IPS-18c (cell line): Measurements from ENCODE around the gene DHX15.

ENCODE experiments used
- H3K4me3 ChIP-seq: 2 replicates; pipeline ENCODE4 v1.7.0; 2013; ENCODE audit warnings: low read depth, mild to moderate bottlenecking, low read length, moderate library complexity; ENCODE audit not compliant: insufficient read depth
- H3K9me3 ChIP-seq: one replicate; pipeline ENCODE4 v1.6.1; 2013; ENCODE audit warnings: mild to moderate bottlenecking, low read length, moderate library complexity; ENCODE audit not compliant: control insufficient read depth, insufficient read depth

The DHX15 gene

DNA sequence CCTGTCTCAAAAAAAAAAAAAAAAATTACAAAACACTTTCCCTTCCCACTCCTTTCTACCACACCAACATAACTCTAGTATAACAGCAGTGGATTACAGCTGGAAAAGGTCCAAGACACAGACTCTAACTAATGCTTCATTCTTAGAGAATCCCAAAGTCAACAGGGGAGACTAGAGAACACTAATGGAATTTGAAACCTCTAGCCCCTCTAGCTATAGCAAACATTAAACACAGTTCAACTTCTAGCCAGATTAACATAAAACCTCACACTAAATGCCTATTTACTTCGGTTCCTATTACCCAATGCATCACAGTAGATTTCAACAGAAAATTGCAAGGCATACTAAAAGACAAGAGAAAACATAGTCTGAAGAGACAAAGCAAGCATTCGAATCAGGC is 10.5 kb upstream of the DHX15 start:
- no peak overlapping the region for H3K4me3 ChIP-seq
- peaks cover 3% of the 10 kb centered on the region for H3K9me3 ChIP-seq

DNA sequence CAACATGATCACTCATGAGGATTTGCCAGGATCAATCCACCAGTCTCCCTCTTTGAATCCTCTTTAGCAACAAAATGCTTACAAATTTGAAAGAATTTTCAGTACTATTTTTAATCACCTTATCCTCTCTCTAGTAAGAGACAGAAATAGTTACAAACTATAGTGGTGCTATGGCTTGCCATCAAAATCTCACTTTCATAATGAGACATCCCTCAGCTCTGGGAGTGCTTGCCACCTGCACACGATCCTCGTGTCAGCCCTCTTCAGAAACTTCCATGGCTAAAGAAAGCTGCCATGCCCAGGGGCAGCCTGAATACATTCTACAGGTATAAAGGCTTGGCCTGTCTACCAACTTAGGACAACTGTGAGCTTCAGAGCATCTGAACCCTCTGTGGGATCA is 5.1 kb upstream of the DHX15 start:
- no peaks in the 10 kb centered on the region for H3K9me3 ChIP-seq
- H3K4me3 ChIP-seq: no peak overlapping the region

- H3K9me3 ChIP-seq: no peaks in the 10 kb centered on the region
- no peak overlapping the region for H3K4me3 ChIP-seq
Measured at GRCh38 chr4:24588216-24588954, 4.0 kb upstream of the DHX15 start.

DNA sequence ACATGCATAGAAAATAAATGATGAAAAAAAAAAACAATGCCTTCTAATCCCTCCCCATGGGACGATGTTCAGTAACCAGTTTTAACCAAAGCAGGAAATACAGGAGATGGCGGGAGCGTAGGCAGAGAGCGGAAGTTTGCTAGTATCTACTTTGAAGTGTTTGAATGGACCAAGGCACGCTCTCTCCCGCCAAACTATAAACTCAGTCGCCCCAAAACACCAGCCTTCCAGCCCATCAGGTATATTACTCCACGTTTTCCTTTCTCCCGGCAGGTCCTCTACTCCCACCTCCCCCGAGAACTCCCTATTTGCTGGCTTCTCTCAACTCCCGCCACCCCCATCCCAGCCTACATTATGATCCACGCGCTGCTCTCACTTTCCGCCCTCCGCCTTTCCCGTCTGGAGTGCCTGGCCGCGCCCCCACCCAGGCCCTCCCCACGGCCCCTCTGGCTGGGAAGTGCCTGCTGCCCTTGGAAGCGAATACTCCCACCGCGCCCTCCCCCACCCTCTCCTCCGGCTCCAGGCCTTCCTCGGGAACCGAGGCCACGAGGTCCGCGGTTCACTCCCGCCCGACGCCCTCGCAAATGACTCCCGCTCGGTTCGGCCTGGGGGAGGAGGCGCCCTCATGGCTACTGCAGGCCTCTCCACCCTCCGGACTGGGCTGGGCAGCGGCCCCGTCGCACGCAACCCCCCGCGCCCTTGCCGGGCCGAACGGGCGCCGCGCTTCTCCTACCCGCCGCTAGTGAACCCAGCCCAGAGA is 723 bp downstream of the DHX15 start:
- Histone ChIP-seq H3K9me3 (no peaks in the 10 kb centered on the region), H3K4me3 (peak overlapping the region; percentile 94)

DNA sequence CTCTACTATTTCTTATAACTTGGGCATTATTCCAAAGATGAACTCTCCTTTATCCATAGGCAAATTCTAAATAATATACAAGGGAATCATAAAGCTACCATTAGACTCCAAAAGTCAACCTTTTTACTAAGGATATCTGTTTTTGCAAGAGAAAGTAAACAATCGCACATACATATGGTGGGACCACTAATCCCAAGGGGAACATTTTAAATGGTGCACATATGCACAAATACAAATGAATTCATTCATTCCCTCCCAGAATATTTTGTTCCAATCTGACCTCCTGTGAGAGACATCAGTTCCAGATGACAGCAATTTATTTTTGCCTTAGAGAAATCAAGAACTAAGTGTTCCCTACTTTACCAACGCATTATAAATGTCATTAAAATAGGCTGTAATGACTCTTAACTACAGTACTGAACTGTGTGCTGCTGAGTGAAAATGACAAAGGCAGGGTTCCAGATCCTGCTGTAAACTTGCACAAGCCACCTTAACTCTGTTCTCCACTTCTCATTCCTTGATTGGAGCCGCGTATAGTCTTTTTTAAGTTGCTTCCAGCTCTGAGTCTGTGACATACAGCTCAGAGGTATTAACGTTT is 2.0 kb downstream of the DHX15 start:
- peak overlapping the region; percentile 94 for H3K4me3 ChIP-seq
- H3K9me3 ChIP-seq: no peaks in the 10 kb centered on the region

DNA sequence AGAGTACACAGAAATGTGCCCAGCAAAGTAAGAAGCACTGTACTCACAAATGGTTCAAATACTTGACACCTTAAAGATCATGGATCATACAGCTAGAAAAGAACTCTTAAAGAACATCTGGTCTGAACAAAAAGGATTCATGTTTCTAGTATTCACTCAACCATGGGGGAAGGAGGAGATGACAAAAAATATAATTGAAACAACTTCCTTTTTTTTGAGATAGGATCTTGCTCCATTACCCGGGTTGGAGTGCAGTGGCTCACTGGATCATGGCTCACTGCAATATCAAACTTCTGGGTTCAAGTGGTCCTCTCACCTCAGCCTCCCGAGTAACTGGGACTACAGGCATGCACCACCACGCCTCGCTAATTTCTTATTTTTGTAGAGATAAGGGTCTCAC is 6.0 kb downstream of the DHX15 start:
- Histone ChIP-seq H3K9me3 (no peaks in the 10 kb centered on the region), H3K4me3 (no peak overlapping the region)

DNA sequence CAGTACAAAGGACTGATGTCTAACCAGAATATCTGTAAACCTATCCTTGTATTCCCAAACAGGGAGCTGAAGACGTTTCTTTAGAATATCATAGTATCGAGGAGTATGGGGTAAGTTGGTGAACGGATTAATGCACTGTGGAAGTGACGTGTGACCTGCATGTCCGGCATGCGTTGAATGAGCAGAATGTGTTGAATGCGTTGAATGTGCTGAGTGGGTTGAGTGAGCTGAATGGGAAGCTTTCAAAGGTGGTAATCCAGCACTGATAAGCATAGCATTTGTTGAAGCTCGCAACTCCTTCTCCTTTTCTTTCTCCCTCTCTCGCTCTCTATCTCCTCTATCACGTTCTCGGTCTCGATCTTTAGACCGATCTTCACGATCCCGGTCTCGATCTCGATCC is 8.1 kb downstream of the DHX15 start:
- no peaks in the 10 kb centered on the region for H3K9me3 ChIP-seq
- no peak overlapping the region for H3K4me3 ChIP-seq

DNA sequence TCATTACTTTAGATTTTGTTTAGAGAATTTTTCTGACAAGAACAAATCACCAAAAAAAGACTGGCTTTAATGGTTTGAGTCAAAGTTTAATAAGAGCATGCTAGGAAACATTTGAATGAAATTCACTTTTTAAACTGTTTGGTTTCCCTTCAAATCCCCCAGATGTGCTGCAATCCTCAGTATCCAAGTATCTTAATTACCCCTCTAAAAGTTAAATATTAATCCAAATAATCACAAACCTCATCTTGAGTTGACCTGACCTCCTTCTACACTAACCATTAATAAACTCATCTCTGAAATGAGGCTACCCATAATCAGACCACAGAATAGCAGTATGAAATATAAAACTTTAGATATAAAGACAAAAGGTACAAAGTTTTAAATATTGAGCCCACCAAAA is 10.1 kb downstream of the DHX15 start:
- Histone ChIP-seq H3K4me3 (no peak overlapping the region), H3K9me3 (no peaks in the 10 kb centered on the region)

GRCh38 chr4:24573582-24573981 is 10.8 kb downstream of the DHX15 start:
- no peaks in the 10 kb centered on the region for H3K9me3 ChIP-seq
- H3K4me3 ChIP-seq: no peak overlapping the region

DNA sequence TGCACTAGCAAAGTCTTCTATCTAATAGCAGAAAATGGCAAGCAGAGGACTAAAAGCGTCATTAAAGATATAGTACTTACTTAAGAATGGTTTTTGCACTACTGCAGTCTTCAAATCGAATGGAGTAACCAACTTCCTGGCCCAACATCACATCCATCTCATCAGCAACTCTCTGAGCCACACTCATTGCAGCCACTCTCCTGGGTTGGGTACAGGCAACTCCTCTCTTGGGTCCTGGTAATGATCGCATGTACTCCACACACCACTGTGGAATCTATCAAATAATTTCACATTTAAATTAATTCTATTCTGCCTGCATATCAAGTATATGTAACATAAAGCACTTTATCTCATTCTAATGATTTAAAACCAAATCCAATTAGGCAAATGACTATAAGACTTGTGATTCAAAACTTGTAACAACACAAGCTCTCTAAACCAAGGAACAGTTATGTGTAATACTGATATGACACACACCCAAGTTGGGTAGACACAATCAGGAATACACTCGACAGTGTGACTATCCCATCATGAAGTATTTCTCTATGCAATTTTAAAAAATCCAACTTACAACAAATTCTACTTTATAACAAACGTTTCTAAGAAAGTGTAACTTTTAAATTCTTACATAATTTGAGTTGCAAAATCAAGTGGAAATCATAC is 13.6 kb downstream of the DHX15 start:
- no peaks in the 10 kb centered on the region for H3K9me3 ChIP-seq
- no peak overlapping the region for H3K4me3 ChIP-seq

GRCh38 chr4:24570172-24570571 is 14.2 kb downstream of the DHX15 start:
- Histone ChIP-seq H3K9me3 (no peaks in the 10 kb centered on the region), H3K4me3 (no peak overlapping the region)

GRCh38 chr4:24569662-24570061 is 14.7 kb downstream of the DHX15 start:
- Histone ChIP-seq H3K4me3 (no peak overlapping the region), H3K9me3 (no peaks in the 10 kb centered on the region)

DNA sequence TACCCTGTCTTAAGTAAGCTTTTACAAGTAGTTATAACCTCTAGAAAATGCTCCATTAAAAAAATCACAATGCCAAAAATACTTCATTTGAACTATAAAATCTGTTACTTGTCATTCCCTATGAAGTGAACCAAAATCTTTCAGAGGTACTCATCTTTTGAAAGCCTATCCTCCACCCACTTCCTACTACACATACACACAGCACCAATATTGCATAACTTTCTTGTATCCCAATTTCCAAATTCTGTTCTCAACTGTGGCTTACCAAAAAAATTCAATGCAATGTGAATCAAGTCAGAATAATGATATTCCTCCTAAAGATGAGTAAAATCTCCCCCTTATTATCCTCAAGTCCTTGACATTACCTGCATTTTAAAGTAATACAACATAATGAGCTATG is 15.9 kb downstream of the DHX15 start:
- Histone ChIP-seq H3K4me3 (no peak overlapping the region), H3K9me3 (no peaks in the 10 kb centered on the region)

- no peaks in the 10 kb centered on the region for H3K9me3 ChIP-seq
- H3K4me3 ChIP-seq: no peak overlapping the region
Measured at GRCh38 chr4:24565054-24565453, 19.3 kb downstream of the DHX15 start.

DNA sequence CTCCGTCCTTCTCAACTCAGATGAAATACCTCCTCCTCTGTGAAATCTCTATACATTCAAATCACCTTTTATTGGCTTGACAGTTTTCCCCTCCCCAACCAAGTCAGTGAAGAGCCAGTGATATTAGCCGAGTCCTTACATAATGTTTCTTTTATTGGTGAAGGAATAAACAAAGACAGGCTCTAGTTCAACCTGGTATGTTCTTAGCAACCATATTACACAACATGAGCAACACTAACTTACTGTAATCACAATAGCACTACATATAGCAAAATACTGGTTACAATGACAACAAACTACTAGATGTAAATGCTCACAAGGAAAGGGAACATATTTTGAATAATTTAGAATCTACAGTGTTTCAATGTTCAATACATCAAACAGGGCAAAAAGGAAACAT is 19.9 kb downstream of the DHX15 start:
- Histone ChIP-seq H3K9me3 (no peaks in the 10 kb centered on the region), H3K4me3 (no peak overlapping the region)

DNA sequence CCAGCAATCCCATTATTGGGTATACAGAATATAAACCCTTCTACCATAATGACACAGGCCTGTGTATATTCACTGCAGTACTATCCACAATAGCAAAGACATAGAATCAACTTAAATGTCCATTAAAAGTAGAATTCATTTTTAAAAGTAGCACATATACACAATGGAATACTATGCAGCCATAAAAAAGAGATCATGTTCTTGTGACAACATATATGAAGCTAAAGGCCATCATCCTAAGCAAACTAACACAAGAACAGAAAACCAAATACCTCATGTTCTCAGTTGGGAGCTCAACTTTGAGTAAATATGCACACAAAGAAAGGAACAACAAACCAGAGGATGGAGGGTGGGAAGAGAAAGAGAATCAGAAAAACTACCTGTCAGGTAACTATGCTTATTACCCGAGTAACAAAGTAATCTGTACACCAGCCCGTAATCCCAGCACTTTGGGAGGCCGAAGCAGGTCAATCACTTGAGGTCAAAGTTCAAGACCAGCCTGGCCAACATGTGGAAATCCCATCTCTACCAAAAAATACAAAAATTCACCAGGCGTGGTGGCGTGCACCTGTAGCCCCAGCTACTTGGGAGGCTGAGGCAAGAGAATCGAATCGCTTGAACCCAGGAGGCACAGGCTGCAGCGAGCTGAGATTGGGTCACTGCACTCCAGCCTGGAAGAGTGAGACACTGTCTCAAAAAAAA is 22.8 kb downstream of the DHX15 start:
- Histone ChIP-seq H3K4me3 (no peak overlapping the region), H3K9me3 (no peaks in the 10 kb centered on the region)

- Histone ChIP-seq H3K4me3 (no peak overlapping the region), H3K9me3 (no peaks in the 10 kb centered on the region)
Measured at GRCh38 chr4:24560868-24561368, 23.4 kb downstream of the DHX15 start.
